GM21360 (cell line): Measurements from ENCODE around the gene TMEM14A.

ENCODE experiments used
- ATAC-seq: cut with Tn5 transposase; IDR thresholded peaks from one replicate; pipeline ENCODE4 v1.9.1; 2021; ENCODE audit warnings: mild to moderate bottlenecking, moderate library complexity; ENCODE audit not compliant: unreplicated experiment

The TMEM14A gene

GRCh38 chr6:52670502-52671409 is at the start of gene TMEM14A:
Gene TMEM14A (plus strand): TSS chr6:52671113. CDS start chr6:52677103, 5,990 bp downstream.
- ATAC-seq: peak; percentile 91

GRCh38 chr6:52621631-52622030 is 49.3 kb upstream of the TMEM14A start:
- ATAC-seq: no peak

- ATAC-seq: no peak
These were observed 48.1 kb upstream of the TMEM14A start for GRCh38 chr6:52622810-52623209.

- no peak for ATAC-seq
These were observed 38.9 kb upstream of the TMEM14A start for GRCh38 chr6:52632011-52632410.

- ATAC-seq: no peak
These were observed 36.7 kb upstream of the TMEM14A start for GRCh38 chr6:52634211-52634610.

GRCh38 chr6:52635049-52635577 is 35.8 kb upstream of the TMEM14A start:
- no peak for ATAC-seq

GRCh38 chr6:52636830-52637229 is 34.1 kb upstream of the TMEM14A start:
- no peak for ATAC-seq

GRCh38 chr6:52639493-52639892 is 31.4 kb upstream of the TMEM14A start:
- no peak for ATAC-seq

GRCh38 chr6:52640170-52640569 is 30.7 kb upstream of the TMEM14A start:
- no peak for ATAC-seq

GRCh38 chr6:52640916-52641315 is 30.0 kb upstream of the TMEM14A start:
- ATAC-seq: no peak

GRCh38 chr6:52641388-52641787 is 29.5 kb upstream of the TMEM14A start:
- no peak for ATAC-seq

GRCh38 chr6:52641826-52642225 is 29.1 kb upstream of the TMEM14A start:
- no peak for ATAC-seq

- ATAC-seq: no peak
These were observed 28.5 kb upstream of the TMEM14A start for GRCh38 chr6:52642368-52642767.

GRCh38 chr6:52643158-52643557 is 27.8 kb upstream of the TMEM14A start:
- ATAC-seq: no peak

GRCh38 chr6:52644253-52644652 is 26.7 kb upstream of the TMEM14A start:
- no peak for ATAC-seq

- no peak for ATAC-seq
These were observed 24.9 kb upstream of the TMEM14A start for GRCh38 chr6:52645976-52646375.

GRCh38 chr6:52647199-52647598 is 23.7 kb upstream of the TMEM14A start:
- ATAC-seq: no peak

GRCh38 chr6:52649536-52650160 is 21.3 kb upstream of the TMEM14A start:
- ATAC-seq: no peak

- no peak for ATAC-seq
These were observed 20.0 kb upstream of the TMEM14A start for GRCh38 chr6:52650941-52651340.

GRCh38 chr6:52653151-52653550 is 17.8 kb upstream of the TMEM14A start:
- ATAC-seq: no peak

GRCh38 chr6:52654007-52654406 is 16.9 kb upstream of the TMEM14A start:
- ATAC-seq: no peak

GRCh38 chr6:52654592-52654991 is 16.3 kb upstream of the TMEM14A start:
- ATAC-seq: no peak
